HG03342 (cell line): ENCODE data around the gene AP5B1.
"Not testable (repeated sequence)": the region's sequence is repeated elsewhere in the genome, so short reads cannot be mapped to it uniquely, and the experiment has no call there.

Experiments
- ATAC-seq: cut with Tn5 transposase; IDR thresholded peaks from one replicate; pipeline ENCODE4 v1.9.1; 2021; ENCODE audit warnings: mild to moderate bottlenecking, moderate library complexity; ENCODE audit not compliant: unreplicated experiment

The AP5B1 gene

DNA sequence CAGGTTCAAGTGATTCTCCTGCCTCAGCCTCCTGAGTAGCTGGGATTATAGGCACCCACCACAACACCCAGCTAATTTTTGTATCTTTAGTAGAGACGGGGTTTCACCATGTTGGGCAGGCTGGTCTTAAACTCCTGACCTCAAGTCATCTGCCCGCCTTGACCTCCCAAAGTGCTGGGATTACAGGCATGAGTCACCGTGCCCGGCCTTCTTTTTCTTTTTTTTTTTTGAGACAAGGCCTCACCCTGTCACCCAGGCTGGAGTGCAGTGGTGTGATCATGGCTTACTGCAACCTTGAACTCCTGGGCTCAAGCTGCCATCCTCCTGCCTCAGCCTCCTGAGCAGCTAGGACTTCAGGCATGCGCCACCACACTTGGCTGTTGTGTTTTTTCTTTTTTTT, 13.0 kb downstream of the AP5B1 start:
- not testable (repeated sequence) for ATAC-seq

DNA sequence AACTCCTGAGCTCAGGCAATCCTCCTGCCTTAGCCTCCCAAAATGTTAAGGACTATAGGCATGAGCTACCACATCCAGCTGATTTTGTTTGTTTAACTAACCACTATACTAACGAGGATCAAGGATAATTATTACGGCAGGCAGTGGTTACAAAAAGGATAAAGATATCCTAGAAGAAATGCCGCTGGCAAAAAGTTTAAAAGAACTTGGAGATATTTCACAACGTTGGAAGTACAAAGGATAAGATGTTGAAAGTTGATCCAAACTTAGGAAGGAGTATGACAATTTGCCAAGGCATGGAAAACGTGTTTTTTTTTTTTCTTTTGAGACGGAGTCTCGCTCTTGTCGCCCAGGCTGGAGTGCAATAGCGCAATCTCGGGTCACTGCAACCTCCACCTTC, 13.4 kb downstream of the AP5B1 start:
- ATAC-seq = no peak

DNA sequence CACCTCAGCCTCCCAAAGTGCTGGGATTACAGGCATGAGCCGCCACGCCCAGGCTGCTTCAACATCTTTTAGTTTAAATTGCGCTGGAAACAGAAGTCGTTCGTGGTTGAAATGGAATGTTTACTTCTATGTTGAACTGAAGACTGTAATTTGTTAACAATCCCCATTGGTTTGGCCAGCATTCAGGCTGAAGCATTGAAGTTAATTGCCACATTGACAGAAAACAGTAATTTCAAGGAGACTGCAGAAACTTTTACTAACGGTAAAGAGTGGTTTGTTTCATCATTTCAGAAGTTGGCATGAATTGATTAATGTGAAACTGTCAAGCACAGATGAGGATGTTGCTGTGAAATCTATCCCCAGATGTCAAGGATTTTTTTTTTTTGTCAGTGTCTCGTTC, 14.2 kb downstream of the AP5B1 start:
- ATAC-seq = no peak

DNA sequence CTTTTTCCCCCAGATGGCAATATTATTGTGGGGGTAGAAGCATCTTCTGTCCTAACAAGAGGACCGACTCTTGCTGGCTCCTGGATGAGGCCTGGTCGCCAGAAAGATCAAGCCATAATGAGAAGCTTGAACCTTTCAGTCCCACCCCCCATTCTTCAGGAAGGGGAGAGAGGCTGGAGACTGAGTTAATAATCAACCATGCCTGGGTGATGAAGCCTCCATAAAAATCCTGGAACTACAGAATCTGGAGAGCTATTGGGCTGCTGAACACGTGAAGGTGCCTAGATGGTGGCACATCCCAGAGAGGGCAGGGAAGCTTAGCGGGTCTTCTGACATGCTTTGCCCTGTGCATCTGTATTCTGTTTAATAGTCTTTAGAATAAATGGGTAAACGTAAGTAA, 16.3 kb downstream of the AP5B1 start:
- no peak for ATAC-seq

DNA sequence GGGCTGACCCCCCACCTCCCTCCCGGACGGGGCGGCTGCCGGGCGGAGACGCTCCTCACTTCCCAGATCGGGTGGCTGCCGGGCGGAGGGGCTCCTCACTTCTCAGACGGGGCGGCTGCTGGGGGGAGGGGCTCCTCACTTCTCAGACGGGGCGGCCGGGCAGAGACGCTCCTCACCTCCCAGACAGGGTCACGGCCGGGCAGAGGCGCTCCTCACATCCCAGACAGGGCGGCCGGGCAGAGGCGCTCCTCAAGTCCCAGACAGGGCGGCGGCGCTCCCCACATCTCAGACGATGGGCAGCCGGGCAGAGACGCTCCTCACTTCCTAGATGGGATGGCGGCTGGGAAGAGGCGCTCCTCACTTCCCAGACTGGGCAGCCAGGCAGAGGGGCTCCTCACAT, 18.0 kb downstream of the AP5B1 start:
- ATAC-seq = not testable (repeated sequence)

DNA sequence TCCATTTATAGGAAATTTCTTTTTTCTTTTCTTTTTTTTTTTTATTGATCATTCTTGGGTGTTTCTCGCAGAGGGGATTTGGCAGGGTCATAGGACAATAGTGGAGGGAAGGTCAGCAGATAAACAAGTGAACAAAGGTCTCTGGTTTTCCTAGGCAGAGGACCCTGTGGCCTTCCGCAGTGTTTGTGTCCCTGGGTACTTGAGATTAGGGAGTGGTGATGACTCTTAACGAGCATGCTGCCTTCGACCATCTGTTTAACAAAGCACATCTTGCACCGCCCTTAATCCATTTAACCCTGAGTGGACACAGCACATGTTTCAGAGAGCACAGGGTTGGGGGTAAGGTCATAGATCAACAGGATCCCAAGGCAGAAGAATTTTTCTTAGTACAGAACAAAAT, 18.6 kb downstream of the AP5B1 start:
- not testable (repeated sequence) for ATAC-seq

DNA sequence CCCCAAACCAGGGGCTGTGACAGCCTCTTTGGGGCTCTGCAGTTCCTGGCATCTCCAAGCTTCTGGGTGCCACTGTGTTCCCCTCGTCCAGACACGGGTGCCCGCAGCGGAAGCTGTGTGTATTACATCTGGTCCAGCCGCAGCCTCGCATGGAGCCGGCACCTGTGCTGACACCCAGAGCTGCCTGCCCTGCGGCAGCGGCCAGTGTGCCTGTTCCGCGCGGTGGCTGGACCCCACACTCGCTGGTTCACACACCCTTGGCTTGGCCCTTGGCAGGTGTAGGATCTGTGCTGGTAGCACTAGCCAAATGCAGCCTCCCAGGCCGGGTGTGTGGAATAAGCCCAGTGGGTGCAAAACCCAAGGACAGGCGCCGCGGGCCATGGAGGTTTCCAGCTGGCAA, 35.7 kb downstream of the AP5B1 start:
- no peak for ATAC-seq

DNA sequence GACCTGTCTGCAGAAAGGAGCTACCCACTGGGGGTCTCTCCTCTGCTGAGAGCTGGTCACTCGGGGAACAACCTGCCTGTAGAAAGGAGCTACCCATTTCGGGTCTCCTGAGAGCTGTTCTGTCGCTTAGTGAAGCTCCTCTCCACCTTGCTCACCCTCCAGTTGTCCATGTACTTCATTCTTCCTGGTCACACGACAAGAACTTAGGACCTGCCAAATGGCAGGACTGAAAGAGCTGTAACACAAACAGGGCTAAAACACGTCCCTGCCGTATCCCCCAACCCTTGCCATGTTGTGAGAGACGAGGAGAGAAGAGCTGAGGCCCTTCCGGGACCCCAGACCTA, 36.1 kb downstream of the AP5B1 start:
- ATAC-seq = no peak

DNA sequence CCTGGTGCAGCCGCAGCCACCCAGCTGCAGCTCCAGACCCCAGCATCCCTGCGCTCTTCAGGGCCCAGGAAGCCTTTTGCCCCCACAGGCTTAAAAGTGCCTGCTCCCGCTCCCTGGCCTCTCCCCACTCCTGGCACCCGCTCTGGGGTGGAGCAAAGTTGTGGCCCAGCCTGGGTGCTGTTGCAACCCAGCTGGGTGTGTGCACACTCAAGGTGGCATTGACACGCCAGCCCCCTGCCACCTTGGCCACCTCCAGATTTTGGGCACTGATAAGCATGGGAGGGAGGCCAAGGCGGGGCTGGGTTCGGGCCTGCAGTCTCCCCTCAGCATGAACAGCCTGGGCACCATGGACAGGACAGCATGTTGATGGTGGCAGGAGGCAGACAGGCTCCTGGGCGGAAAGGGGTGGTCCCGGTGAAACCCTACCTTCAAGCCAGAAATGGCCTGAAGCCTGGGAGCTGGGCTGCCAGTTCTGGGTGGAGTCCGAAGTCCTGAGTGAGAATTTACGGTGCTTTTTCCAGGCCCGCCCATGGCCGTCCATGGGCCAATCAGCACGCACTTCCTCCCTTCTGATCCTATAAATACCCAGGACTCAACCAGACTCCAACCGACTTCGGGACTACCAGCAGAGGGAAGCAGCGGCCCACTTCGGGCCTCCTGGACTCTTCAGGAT, 36.6 kb downstream of the AP5B1 start:
- ATAC-seq = no peak

DNA sequence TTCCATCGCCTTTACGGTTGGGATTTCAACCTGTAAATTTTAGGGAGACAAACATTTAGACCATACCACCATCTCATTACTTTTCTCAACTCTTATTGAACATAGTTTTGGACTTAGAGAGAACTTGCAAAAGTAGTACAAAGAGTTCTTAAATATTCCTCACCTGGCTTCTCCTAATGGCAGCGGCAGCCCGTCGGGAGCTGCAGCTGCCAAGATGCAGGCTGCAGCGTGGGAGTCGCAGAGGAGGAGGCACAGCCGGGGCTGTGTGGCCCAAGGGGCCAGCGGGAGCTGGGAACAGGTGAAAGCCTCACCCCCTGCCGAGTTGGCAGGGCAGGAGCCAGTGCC, 37.1 kb downstream of the AP5B1 start:
- no peak for ATAC-seq

DNA sequence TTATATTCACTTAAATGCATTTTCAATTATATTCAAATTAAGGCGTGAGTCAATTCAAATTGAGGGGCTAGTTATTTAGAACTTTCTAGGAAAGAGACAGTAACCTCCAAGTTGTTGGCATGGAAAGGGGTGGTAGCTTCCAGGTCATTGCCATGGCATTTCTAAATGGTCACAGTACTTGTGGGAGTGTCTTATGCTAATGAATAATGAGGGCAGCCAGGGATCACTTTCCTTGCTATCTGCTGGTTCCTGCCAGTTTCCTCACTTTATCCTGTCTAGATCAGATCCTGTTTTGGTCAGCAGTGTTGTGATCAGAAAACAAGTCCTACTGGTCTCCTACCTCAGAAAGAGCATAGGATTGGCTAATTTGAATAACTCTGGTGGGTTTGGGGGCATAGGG, 38.4 kb downstream of the AP5B1 start:
- no peak for ATAC-seq

DNA sequence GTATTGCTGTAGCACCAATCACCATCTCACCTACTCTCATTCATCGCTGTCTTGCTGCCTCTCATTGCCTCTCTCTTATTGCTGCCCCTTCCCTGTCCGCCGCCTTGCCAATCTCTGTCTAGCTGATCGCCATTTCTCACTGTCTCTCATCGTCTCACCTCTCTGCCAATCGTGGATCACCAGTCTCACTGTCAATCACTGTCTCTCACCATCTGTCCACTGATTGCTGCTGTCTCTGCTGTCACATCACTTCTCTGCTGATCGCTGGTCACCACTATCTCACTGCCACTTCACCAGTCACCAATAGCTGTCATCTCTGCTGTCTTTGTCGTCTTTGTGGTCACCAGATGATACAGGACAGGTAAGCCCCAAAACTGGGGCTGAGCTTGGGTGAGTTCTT, 39.6 kb downstream of the AP5B1 start:
- no peak for ATAC-seq

DNA sequence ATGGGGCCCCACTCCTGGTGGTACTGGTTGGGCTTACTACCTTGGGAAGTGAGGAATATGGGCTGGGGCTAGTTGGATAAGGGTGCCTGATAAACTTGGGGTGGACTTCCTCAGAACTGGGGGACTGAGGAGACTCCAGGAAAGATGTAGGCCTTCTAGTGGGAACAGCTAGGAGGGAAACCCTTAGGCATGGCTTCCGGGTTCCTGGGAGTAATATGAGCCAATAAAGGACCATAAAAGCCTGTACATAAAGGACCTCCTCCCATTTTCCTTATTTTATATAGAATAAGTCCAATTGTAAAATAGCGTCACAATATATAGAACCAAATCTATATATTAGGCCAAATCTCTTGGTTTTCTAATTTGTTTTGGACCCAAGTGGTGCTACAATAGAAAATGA, 41.8 kb downstream of the AP5B1 start:
- no peak for ATAC-seq

DNA sequence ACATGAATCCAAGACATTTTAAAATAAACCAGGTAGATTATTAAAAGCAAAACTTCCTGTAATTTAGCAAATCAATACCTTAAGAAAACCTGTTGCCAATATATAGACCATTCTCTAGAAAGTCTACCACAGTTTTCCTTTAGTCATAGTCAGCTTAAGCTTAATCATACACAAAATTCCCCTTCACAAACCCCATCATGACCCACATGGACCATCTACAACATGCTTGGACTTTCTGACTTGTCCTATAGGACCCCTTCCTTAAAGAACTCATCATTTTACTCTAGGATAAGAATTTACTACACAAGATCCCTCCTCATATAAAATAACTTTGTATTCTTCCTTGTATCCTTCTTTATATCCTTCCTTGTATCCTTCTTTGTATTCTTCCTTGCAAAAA, 44.0 kb downstream of the AP5B1 start:
- ATAC-seq = no peak

DNA sequence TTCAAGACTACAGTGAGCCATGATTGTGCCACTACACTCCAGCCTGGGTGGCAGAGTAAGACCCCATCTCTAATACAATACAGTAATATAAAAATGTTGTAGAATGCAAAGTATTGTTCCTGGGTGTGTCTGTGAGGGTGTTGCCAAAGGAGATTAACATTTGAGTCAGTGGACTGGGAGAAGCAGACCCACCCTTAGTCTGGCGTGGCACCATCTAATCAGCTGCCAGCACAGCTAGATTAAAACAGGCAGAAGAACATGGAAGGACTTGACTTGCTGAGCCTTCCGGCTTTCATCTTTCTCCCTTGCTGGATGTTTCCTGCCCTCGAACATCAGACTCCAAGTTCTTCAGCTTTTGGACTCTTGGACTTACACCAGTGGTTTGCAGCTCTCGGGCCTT, 45.7 kb downstream of the AP5B1 start:
- ATAC-seq = not testable (repeated sequence)

DNA sequence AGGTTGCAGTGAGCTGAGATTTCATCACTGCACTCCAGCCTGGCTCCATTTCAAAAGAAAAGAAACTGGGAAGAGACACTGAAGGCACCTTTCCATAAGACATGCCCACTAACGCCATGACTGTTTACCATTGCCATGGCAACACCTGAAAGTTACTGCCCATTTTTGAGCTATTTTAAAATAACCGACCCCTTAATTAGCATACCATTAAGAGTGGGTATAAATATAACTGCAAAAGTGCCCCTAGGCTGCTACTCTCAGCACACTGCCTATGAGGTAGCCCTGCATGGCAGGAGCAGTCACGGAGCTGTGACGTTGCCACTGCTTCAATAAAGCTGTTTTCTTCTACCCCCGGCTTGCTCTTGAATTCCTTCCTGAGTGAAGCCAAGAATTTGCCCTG, 50.3 kb downstream of the AP5B1 start:
- no peak for ATAC-seq

DNA sequence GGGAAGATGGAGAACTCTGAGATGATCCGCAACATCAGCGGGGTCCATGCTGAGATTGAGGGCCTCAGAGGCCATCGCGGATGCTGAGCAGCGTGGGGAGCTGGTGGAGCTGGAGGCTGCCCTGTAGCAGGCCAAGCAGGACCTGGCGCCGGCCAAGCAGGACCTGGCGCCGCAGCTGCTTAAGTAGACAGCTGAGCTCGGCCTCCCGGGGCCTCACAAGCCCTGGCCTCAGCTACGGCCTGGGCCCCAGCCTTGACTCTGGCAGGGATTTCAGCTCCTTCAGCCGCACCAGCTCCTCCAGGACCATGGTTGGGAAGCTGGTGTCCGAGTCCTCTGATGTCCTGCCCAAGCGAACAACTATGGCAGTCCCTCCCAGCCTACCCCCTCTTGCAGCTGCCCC, 52.9 kb downstream of the AP5B1 start:
- ATAC-seq = no peak

DNA sequence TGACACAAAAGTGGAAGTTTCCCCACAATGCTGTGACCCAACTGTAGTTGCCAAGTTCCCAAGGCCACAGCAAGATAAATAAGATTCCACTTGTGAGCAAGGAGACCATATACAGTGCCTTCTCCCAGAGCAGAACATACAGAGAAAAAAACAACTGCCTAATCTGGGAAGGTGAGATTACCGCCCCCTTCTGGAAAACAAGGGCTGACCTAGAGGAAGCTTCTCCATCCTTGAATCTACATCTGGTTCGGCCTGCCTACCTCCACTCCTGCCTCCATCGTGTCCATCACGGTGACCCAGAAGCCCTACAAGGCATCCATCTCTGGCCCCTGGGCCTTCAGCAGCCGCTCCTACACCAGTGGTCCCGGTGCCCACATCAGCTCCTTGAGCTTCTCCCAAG, 54.1 kb downstream of the AP5B1 start:
- ATAC-seq = no peak
